GM21447 (cell line): ENCODE data around the gene SMCR8.
A peak's percentile ranks its signal among the peaks of the same experiment; 100 is the strongest.
"Not testable (repeated sequence)": the region's sequence is repeated elsewhere in the genome, so short reads cannot be mapped to it uniquely, and the experiment has no call there.

Source experiments
- ATAC-seq: cut with Tn5 transposase; IDR thresholded peaks from one replicate; pipeline ENCODE4 v1.9.1; 2021; ENCODE audit not compliant: unreplicated experiment

SMCR8 gene

DNA sequence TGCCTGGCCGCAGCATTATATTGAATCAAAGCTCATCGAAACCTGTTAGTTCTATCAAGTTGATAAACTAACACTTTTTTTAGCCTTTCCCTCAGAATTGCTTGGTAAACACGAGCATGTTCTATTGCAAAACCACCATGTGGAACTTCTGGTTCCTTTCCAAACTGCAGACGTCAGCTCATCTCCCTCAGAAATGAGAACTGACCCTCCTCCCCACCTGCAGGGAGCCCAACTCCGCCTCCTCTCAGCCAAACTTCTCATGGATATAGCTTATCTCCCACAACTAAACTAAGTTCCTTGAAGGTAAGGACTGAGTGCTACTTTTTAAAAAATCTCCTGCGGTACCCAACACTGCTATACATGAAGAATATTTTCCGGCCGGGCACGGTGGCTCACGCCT is 41.5 kb downstream of the SMCR8 start:
- no peak for ATAC-seq

DNA sequence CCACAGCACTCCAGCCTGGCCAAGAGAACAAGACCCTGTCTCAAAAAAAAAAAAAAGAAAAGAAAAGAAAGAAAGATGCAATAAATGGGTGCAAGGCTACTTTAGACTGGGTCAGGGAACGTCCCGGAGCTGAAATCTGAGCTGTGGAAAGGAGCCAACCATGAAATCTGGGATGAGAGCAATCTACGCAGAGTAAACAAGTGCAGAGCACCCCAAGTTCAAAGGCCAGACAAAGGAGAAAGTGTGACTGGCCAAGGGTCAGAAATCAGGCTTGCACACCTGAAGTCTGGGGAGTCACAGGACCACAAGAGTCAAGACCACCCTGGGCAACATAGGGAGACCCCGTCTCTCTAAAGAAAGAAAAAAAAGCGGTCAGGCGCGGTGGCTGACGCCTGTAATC is 45.4 kb downstream of the SMCR8 start:
- no peak for ATAC-seq

GRCh38 chr17:18361837-18362697 is 47.0 kb downstream of the SMCR8 start:
- ATAC-seq, result no peak

DNA sequence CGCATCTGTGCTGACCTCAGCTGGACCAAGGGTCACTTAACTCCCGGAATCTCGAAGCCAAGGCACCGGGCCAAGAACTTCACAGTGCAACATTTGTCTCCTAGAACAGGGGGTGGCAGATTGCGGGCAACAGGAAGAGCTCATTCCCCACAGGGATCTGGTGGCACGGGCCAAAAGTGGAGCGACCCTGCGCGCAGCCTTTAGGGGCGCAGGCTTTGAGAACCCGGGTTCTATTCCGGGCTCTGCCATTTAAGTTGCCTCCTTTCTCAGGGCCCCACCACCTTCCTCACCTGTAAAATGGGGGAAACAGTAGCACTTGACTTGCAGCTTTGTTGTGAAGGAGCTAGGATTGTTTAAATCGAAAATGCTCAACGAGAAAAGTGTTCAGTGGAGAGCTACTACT is 47.6 kb downstream of the SMCR8 start:
- no peak for ATAC-seq

DNA sequence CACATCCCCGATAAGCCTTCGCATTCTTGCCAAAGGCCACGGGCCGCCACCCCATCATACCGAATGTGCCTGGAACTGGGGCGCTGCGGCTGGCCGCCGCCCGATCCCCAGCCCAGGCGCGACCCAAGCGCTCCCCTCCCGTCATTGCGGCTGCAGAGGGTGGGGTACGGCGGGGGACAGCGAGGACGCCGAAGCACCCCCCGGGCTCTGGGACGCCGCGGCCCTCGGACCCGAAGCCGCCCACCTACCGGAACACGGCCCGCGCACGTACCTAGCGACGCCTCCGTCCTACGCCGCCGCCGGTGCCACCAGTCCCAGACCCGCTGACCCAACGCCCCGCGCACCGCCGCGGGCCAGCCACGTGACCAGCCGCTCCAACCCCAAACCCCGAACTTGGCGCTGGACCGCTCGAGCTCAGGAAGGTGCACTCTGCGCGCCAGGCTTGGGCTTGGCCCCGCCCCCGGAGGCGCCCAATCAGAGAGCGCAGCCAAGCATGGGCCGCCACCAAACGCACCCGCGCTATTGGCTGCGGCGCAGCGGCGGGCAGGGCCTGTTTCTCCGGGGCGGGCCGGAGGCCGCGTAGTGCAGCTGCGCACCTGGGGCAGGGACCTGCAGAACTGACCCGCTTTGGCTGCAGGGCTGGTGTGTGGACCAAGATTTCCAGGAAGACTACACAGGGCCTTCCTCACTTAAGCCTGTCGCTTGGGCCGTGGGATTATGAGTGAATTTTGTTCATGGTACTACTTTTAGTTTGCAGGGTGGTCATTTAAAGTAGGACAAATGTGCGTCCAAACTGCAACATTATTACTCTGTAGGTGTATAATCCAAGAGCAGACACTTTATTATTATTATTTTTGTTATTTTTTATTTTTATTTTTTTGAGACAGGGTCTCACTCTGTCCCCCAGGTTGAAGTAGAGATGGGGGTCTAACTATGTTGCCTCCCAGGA is 48.3 kb downstream of the SMCR8 start, which contains the start of gene SHMT1:
Gene SHMT1, minus strand, starts transcription at position 450 of the 949 bp plus-strand sequence. CDS start 7,569 bp downstream, outside the sequence.
- peak; percentile 92 for ATAC-seq

GRCh38 chr17:18364166-18364565 is 49.1 kb downstream of the SMCR8 start:
- no peak for ATAC-seq

DNA sequence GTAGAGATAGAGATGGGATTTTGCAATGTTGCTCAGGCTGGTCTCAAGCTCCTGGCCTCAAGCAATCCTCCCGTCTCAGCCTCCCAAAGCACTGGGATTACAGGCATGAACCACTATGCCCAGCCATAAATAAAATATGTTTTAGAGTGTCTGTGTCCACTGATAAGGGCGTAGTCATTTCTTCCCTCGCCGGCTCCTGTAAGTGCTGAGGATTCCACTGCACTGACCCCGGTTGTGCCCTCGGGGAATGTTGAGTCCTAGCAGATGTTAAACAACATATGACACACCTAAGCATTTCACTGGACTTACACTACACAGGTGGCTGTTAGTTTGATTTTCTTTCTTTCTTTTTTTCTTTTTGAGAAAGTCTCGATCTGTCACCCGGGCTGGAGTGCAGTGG is 53.9 kb downstream of the SMCR8 start:
- no peak for ATAC-seq

GRCh38 chr17:18370761-18371160 is 55.7 kb downstream of the SMCR8 start:
- no peak for ATAC-seq

- ATAC-seq, result no peak
Observed at GRCh38 chr17:18371455-18371854, 56.4 kb downstream of the SMCR8 start.

DNA sequence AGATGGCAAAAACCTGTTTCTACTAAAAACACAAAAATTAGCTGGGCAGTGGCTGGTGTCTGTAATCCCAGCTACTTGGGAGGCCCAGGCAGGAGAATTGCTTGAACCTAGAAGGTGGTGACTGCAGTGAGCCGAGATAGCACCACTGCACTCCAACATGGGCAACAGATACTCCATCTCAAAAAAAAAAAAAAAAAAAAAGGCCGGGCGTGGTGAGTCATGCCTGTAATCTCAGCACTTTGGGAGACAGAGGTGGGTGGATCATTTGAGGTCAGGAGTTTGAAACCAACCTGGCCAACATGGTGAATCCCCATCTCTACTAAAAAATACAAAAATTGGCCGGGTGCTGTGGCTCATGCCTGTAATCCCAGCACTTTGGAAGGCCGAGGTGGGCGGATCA is 58.1 kb downstream of the SMCR8 start:
- ATAC-seq, result not testable (repeated sequence)

GRCh38 chr17:18374216-18374615 is 59.1 kb downstream of the SMCR8 start:
- ATAC-seq, result no peak
